H9 (cell line): ENCODE data around the gene FTO. TPM values are rescaled to one million over a fixed set of nuclear protein-coding genes. Genes with fewer than 3 reads are reported as not detected.
A peak's percentile ranks its signal among the peaks of the same experiment; 100 is the strongest.

Source experiments
- DNase-seq: peaks from one replicate; pipeline ENCODE4 v3.0.0-alpha.2; 2017
- H2AFZ ChIP-seq: one replicate; pipeline ENCODE4 v1.6.1; 2013; ENCODE audit warnings: mild to moderate bottlenecking, low read length, control low read depth, moderate library complexity
- H2AK5ac ChIP-seq: 2 replicates; pipeline ENCODE4 v1.6.1; 2013; ENCODE audit warnings: low read length, control low read depth, mixed read lengths; ENCODE audit not compliant: insufficient read length
- H2BK120ac ChIP-seq: one replicate; pipeline ENCODE4 v1.6.1; 2013; ENCODE audit warnings: low read depth, mild to moderate bottlenecking, low read length, control low read depth, inconsistent platforms; ENCODE audit not compliant: poor library complexity, severe bottlenecking
- H2BK12ac ChIP-seq: 2 replicates; pipeline ENCODE4 v1.6.1; 2013; ENCODE audit warnings: low read length, control low read depth, mixed read lengths, low read depth; ENCODE audit not compliant: insufficient read length
- H2BK15ac ChIP-seq: 2 replicates; pipeline ENCODE4 v1.6.1; 2013; ENCODE audit warnings: low read depth, low read length, control low read depth
- H2BK20ac ChIP-seq: one replicate; pipeline ENCODE4 v1.6.1; 2013; ENCODE audit warnings: low read depth, mild to moderate bottlenecking, low read length, control low read depth, inconsistent platforms; ENCODE audit not compliant: poor library complexity, severe bottlenecking
- H2BK5ac ChIP-seq: 2 replicates; pipeline ENCODE4 v1.6.1; 2013; ENCODE audit warnings: low read length, control low read depth, mixed read lengths; ENCODE audit not compliant: insufficient read length
- H3K14ac ChIP-seq: 2 replicates; pipeline ENCODE4 v1.6.1; 2013; ENCODE audit warnings: low read length, control low read depth; ENCODE audit not compliant: insufficient read depth
- H3K18ac ChIP-seq: 2 replicates; pipeline ENCODE4 v1.6.1; 2013; ENCODE audit warnings: low read depth, mild to moderate bottlenecking, mixed read lengths, low read length, control low read depth; ENCODE audit not compliant: insufficient read length
- H3K23ac ChIP-seq: 2 replicates; pipeline ENCODE4 v1.6.1; 2013; ENCODE audit warnings: low read length, control low read depth, mixed read lengths, low read depth; ENCODE audit not compliant: insufficient read length
- H3K23me2 ChIP-seq: 2 replicates; pipeline ENCODE4 v1.6.1; 2013; ENCODE audit warnings: low read depth, mild to moderate bottlenecking, mixed read lengths, low read length, control low read depth; ENCODE audit not compliant: insufficient read length, poor library complexity, severe bottlenecking
- H3K27ac ChIP-seq: 2 replicates; pipeline ENCODE4 v1.5.1; 2013; ENCODE audit warnings: low read length, control low read depth, mixed read lengths, low read depth; ENCODE audit not compliant: insufficient read length
- H3K27me3 ChIP-seq: 2 replicates; pipeline ENCODE4 v1.6.1; 2013; ENCODE audit warnings: low read length, control low read depth, inconsistent platforms; ENCODE audit not compliant: insufficient read depth
- H3K4ac ChIP-seq: 2 replicates; pipeline ENCODE4 v1.6.1; 2013; ENCODE audit warnings: low read depth, mild to moderate bottlenecking, control low read depth, inconsistent platforms, low read length, moderate library complexity
- H3K4me1 ChIP-seq: 2 replicates; pipeline ENCODE4 v1.6.1; 2013; ENCODE audit warnings: low read length, control low read depth, inconsistent platforms; ENCODE audit not compliant: insufficient read depth
- H3K4me2 ChIP-seq: 2 replicates; pipeline ENCODE4 v1.6.1; 2013; ENCODE audit warnings: low read length, control low read depth, mixed read lengths; ENCODE audit not compliant: insufficient read length, insufficient read depth
- H3K56ac ChIP-seq: 2 replicates; pipeline ENCODE4 v1.6.1; 2013; ENCODE audit warnings: low read depth, mild to moderate bottlenecking, mixed read lengths, low read length, control low read depth; ENCODE audit not compliant: insufficient read length
- H3K79me1 ChIP-seq: 2 replicates; pipeline ENCODE4 v1.6.1; 2013; ENCODE audit warnings: low read depth, mild to moderate bottlenecking, moderate library complexity, low read length, control low read depth, inconsistent platforms; ENCODE audit not compliant: insufficient read depth, poor library complexity, severe bottlenecking
- H3K79me2 ChIP-seq: 2 replicates; pipeline ENCODE4 v1.6.1; 2013; ENCODE audit warnings: low read length, control low read depth, inconsistent platforms; ENCODE audit not compliant: insufficient read depth
- H3K9ac ChIP-seq: 2 replicates; pipeline ENCODE4 v1.6.1; 2013; ENCODE audit warnings: low read length, control low read depth, mixed read lengths; ENCODE audit not compliant: insufficient read length; ENCODE audit errors: extremely low read depth
- H3K9me3 ChIP-seq: one replicate; pipeline ENCODE4 v1.6.1; 2013; ENCODE audit warnings: low read depth, low read length, inconsistent platforms; ENCODE audit not compliant: control insufficient read depth
- H3T11ph ChIP-seq: one replicate; pipeline ENCODE4 v1.6.1; 2013; ENCODE audit warnings: mild to moderate bottlenecking, low read length, control low read depth, inconsistent platforms
- H4K20me1 ChIP-seq: one replicate; pipeline ENCODE4 v1.6.1; 2013; ENCODE audit not compliant: control insufficient read depth, insufficient read length, insufficient read depth
- H4K5ac ChIP-seq: 2 replicates; pipeline ENCODE4 v1.6.1; 2013; ENCODE audit warnings: low read depth, mild to moderate bottlenecking, mixed read lengths, low read length, control low read depth; ENCODE audit not compliant: insufficient read length
- H4K8ac ChIP-seq: replicated peaks from 2 replicates; pipeline ENCODE4 v1.6.1; 2013; ENCODE audit warnings: low read length, control low read depth, mixed read lengths, low read depth; ENCODE audit not compliant: insufficient read length
- H4K91ac ChIP-seq: 2 replicates; pipeline ENCODE4 v1.6.1; 2013; ENCODE audit warnings: low read depth, mild to moderate bottlenecking, moderate library complexity, mixed read lengths, low read length, control low read depth; ENCODE audit not compliant: insufficient read length
- H3K27ac Mint-ChIP-seq, 3 experiments: 2 replicates in 2 of 3; 3 replicates in 1 of 3; pipeline ENCODE4 v1.8.0; 2020 to 2021; ENCODE audit warnings: mixed read lengths in 3 of 3, mild to moderate bottlenecking in 1 of 3, moderate library complexity in 1 of 3
- H3K27me3 Mint-ChIP-seq: 2 replicates; pipeline ENCODE4 v1.8.0; 2021; ENCODE audit warnings: low read depth, mild to moderate bottlenecking, moderate library complexity, mixed read lengths
- H3K36me3 Mint-ChIP-seq, 3 experiments: 2 replicates in 2 of 3; 3 replicates in 1 of 3; pipeline ENCODE4 v1.8.0; 2020 to 2021; ENCODE audit warnings: low read depth in 3 of 3, mixed read lengths in 3 of 3; ENCODE audit not compliant: insufficient read depth in 1 of 3
- H3K4me1 Mint-ChIP-seq, 2 experiments: 2 replicates each; pipeline ENCODE4 v1.8.0; 2020; ENCODE audit warnings: mixed read lengths in 2 of 2
- H3K4me3 Mint-ChIP-seq, 2 experiments: 2 replicates in 1 of 2; 3 replicates in 1 of 2; pipeline ENCODE4 v1.8.0; 2020 to 2021; ENCODE audit warnings: mild to moderate bottlenecking in 2 of 2, mixed read lengths in 2 of 2, moderate library complexity in 1 of 2
- H3K9me3 Mint-ChIP-seq, 2 experiments: 2 replicates in 1 of 2; 3 replicates in 1 of 2; pipeline ENCODE4 v1.8.0; 2020; ENCODE audit warnings: mild to moderate bottlenecking in 2 of 2, mixed read lengths in 2 of 2, moderate library complexity in 1 of 2
- CTCF ChIP-seq: fragments of 200-600 bp; sonication (generic); conservative IDR thresholded peaks from 3 replicates; pipeline ENCODE4 v1.8.0; 2021; ENCODE audit warnings: antibody characterized with exemption, mild to moderate bottlenecking
- WGBS: extraction: QIAGEN DNeasy Blood & Tissue Kit; methylation state at CpG from one replicate; pipeline ENCODE4 v1.1.7; 2013; ENCODE audit warnings: missing lambda C conversion rate, low lambda C conversion rate, mixed read lengths; ENCODE audit not compliant: insufficient read length; ENCODE audit errors: extremely low coverage; 5-methylcytosine and 5-hydroxymethylcytosine counted together
- total RNA-seq: library from RNA; stranded (reverse); gene quantifications from 2 replicates; pipeline ENCODE4 v1.2.1, GENCODE V29; 2021

Gene FTO
- total RNA-seq, 1 experiment from 2014 or later, result 67.9 TPM

- no peak overlapping the region for H3K23ac ChIP-seq
- peaks cover 4% of the 10 kb centered on the region for H3K27me3 Mint-ChIP-seq
- H2BK5ac ChIP-seq, result no peak overlapping the region
- H3K27ac ChIP-seq, result no peak overlapping the region
- no peak for TF ChIP-seq CTCF
- H3K56ac ChIP-seq, result peak overlapping the region; percentile 69
- H3K14ac ChIP-seq, result no peak overlapping the region
- no peak overlapping the region for H4K5ac ChIP-seq
- no peak overlapping the region for H2BK12ac ChIP-seq
- no peak overlapping the region for H3T11ph ChIP-seq
- DNase-seq, result no peak
- H3K9me3 ChIP-seq, result no peaks in the 10 kb centered on the region
- no peaks in the 10 kb centered on the region for H3K79me1 ChIP-seq
- H3K4me2 ChIP-seq, result no peak overlapping the region
- no peak overlapping the region for H4K8ac ChIP-seq
- no peak overlapping the region for H3K4ac ChIP-seq
- H3K36me3 Mint-ChIP-seq, result no peaks in the 10 kb centered on the region
- H3K9me3 Mint-ChIP-seq, result no peaks in the 10 kb centered on the region
- H4K91ac ChIP-seq, result no peak overlapping the region
- H3K4me1 ChIP-seq, result no peaks in the 10 kb centered on the region
- H3K9ac ChIP-seq, result no peak overlapping the region
- no peak overlapping the region for H2AFZ ChIP-seq
- H3K27me3 ChIP-seq, result no peaks in the 10 kb centered on the region
- H4K20me1 ChIP-seq, result no peaks in the 10 kb centered on the region
- H3K18ac ChIP-seq, result no peak overlapping the region
- H2AK5ac ChIP-seq, result no peak overlapping the region
- H3K23me2 ChIP-seq, result no peaks in the 10 kb centered on the region
- no peaks in the 10 kb centered on the region for H3K79me2 ChIP-seq
- peaks cover 0 to 3% of the 10 kb centered on the region in 2 experiments; a peak in 2 of 4 replicates for H3K4me1 Mint-ChIP-seq
- no peak overlapping the region for H2BK20ac ChIP-seq
- no peak overlapping the region for H2BK15ac ChIP-seq
- no peak overlapping the region for H2BK120ac ChIP-seq
- WGBS, result no CpG with 5 or more reads among the region's 12 CpGs
- no peak overlapping the region for H3K4me3 Mint-ChIP-seq
- H3K27ac Mint-ChIP-seq, result no peak overlapping the region
Observed at GRCh38 chr16:54165174-54165911, 461.4 kb downstream of the FTO start.
